Neural cell (in vitro differentiated cells): ENCODE measurements around the gene PHACTR1.

ENCODE experiments used
- CTCF ChIP-seq: fragments of 450-650 bp; IDR thresholded peaks from 2 replicates; pipeline ENCODE4 v1.5.1; 2014; ENCODE audit warnings: antibody characterized with exemption, mild to moderate bottlenecking, moderate library complexity; ENCODE audit not compliant: poor library complexity, severe bottlenecking
- EP300 ChIP-seq: fragments of 450-650 bp; conservative IDR thresholded peaks from 2 replicates; pipeline ENCODE4 v1.6.1; 2014; ENCODE audit warnings: antibody characterized with exemption, mild to moderate bottlenecking, moderate library complexity; ENCODE audit not compliant: poor library complexity, severe bottlenecking
- EZH2 ChIP-seq: fragments of 200-600, 300-800 bp; shearing (Covaris generic), sonication (generic); IDR thresholded peaks from 2 replicates; pipeline ENCODE4 v1.6.1; 2014; ENCODE audit warnings: antibody characterized with exemption, low read length, borderline replicate concordance, mild to moderate bottlenecking; ENCODE audit not compliant: insufficient read depth, poor library complexity, severe bottlenecking
- POLR2AphosphoS5 ChIP-seq: IDR thresholded peaks from 2 replicates; pipeline ENCODE4 v1.6.1; 2012
- TAF1 ChIP-seq: IDR thresholded peaks from 2 replicates; pipeline ENCODE4 v1.6.1; 2012; ENCODE audit warnings: low read depth
- TF ChIP-seq, protein P1 (sequence below): IDR thresholded peaks from 2 replicates; pipeline ENCODE4 v1.6.1; 2012; ENCODE audit warnings: borderline replicate concordance

DNA sequence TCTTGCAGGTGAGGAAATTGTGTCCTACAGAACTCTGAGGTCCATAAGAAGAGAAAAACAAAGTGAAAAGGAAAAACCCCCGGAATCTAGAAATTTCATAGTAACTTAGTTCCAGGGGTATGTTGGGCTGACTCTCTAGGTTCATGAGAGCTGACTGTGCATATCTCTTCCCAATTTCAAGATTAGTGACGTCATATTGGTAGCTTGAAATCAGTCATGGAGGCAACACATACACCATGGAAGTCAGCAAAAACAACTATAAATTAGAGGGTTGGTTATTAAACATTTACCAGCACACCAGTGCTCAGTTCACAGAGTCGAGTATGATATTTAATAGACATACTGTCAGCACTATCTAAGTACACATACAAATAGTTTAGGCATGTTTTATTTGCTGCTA is 49.8 kb downstream of the PHACTR1 start:
- TF ChIP-seq CTCF (no peak), TAF1 (no peak), EZH2 (no peak), POLR2AphosphoS5 (no peak), EP300 (no peak)
- TF ChIP-seq, protein P1, sequence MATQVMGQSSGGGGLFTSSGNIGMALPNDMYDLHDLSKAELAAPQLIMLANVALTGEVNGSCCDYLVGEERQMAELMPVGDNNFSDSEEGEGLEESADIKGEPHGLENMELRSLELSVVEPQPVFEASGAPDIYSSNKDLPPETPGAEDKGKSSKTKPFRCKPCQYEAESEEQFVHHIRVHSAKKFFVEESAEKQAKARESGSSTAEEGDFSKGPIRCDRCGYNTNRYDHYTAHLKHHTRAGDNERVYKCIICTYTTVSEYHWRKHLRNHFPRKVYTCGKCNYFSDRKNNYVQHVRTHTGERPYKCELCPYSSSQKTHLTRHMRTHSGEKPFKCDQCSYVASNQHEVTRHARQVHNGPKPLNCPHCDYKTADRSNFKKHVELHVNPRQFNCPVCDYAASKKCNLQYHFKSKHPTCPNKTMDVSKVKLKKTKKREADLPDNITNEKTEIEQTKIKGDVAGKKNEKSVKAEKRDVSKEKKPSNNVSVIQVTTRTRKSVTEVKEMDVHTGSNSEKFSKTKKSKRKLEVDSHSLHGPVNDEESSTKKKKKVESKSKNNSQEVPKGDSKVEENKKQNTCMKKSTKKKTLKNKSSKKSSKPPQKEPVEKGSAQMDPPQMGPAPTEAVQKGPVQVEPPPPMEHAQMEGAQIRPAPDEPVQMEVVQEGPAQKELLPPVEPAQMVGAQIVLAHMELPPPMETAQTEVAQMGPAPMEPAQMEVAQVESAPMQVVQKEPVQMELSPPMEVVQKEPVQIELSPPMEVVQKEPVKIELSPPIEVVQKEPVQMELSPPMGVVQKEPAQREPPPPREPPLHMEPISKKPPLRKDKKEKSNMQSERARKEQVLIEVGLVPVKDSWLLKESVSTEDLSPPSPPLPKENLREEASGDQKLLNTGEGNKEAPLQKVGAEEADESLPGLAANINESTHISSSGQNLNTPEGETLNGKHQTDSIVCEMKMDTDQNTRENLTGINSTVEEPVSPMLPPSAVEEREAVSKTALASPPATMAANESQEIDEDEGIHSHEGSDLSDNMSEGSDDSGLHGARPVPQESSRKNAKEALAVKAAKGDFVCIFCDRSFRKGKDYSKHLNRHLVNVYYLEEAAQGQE: no peak
